ENCODE results near the gene TCF21. TPM values are rescaled to one million over a fixed set of nuclear protein-coding genes. Genes with fewer than 3 reads are reported as not detected.

The TCF21 gene
- total RNA-seq: 10 to 100 TPM; 21.7 to 41.6 TPM
- polyA plus RNA-seq (ENCODE audit: insufficient read length in 6 of 6): 100 to 1,000 TPM; 116 to 220 (median 205) TPM
- long read RNA-seq, donor 1, full-length matches to known transcripts: 218 of 224 reads
- long read RNA-seq, donor 1, partial matches to known transcripts: 0 of 224 reads
- long read RNA-seq, donor 1, other reads (novel, unspliced or antisense): 6 of 224 reads
- long read RNA-seq, donor 2, full-length matches to known transcripts: 157 of 237 reads
- long read RNA-seq, donor 2, partial matches to known transcripts: 80 of 237 reads
- long read RNA-seq, donor 2, other reads (novel, unspliced or antisense): 0 of 237 reads
- long read RNA-seq, donor 3, full-length matches to known transcripts: 118 of 118 reads
- long read RNA-seq, donor 3, partial matches to known transcripts: 0 of 118 reads
- long read RNA-seq, donor 3, other reads (novel, unspliced or antisense): 0 of 118 reads
- long read RNA-seq, donor 4, full-length matches to known transcripts: 39 of 40 reads
- long read RNA-seq, donor 4, partial matches to known transcripts: 0 of 40 reads
- long read RNA-seq, donor 4, other reads (novel, unspliced or antisense): 1 of 40 reads
- long read RNA-seq, donor 5, full-length matches to known transcripts: 177 of 177 reads
- long read RNA-seq, donor 5, partial matches to known transcripts: 0 of 177 reads
- long read RNA-seq, donor 5, other reads (novel, unspliced or antisense): 0 of 177 reads
- long read RNA-seq, donor 6, full-length matches to known transcripts: 120 of 120 reads
- long read RNA-seq, donor 6, partial matches to known transcripts: 0 of 120 reads
- long read RNA-seq, donor 6, other reads (novel, unspliced or antisense): 0 of 120 reads
- long read RNA-seq, donor 7, full-length matches to known transcripts: 43 of 43 reads
- long read RNA-seq, donor 7, partial matches to known transcripts: 0 of 43 reads
- long read RNA-seq, donor 7, other reads (novel, unspliced or antisense): 0 of 43 reads
- long read RNA-seq, donor 8, full-length matches to known transcripts: 89 of 89 reads
- long read RNA-seq, donor 8, partial matches to known transcripts: 0 of 89 reads
- long read RNA-seq, donor 8, other reads (novel, unspliced or antisense): 0 of 89 reads
- long read RNA-seq, donor 9: 0 reads
- long read RNA-seq, donor 10, full-length matches to known transcripts: 48 of 50 reads
- long read RNA-seq, donor 10, partial matches to known transcripts: 0 of 50 reads
- long read RNA-seq, donor 10, other reads (novel, unspliced or antisense): 2 of 50 reads
- long read RNA-seq, donor 11: 0 reads
- long read RNA-seq, donor 12, full-length matches to known transcripts: 102 of 102 reads
- long read RNA-seq, donor 12, partial matches to known transcripts: 0 of 102 reads
- long read RNA-seq, donor 12, other reads (novel, unspliced or antisense): 0 of 102 reads

DNA sequence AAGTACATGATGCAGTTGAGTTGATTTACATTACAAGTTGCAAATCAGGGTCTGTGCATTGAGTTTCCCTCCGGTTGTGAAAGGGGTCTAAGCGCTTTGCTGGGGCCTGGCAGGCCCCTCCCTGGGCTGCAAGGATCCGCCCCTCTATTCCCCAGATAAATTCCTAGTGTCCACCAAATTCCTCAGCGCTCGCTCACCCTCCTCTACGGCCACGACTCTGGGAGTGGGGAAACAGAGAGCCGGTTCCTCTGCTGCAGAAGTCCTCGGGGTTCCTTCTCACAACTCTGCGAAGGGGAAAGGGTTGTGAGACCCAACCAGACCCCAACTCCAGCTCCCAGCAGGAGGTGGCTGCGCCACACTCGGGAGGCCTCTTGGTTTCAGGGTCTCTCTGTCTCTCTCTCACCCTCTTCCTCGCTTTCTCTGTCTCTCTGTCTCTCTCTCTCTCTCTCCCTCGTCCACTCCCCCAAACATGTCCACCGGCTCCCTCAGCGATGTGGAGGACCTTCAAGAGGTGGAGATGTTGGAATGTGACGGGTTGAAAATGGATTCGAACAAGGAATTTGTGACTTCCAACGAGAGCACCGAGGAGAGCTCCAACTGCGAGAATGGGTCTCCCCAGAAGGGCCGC lies at the start of gene TCF21:
Gene TCF21 (plus strand): TSS at position 185 of the 628 bp plus-strand sequence. CDS start 285 bp downstream, at position 470.
- TF ChIP-seq, protein P1, sequence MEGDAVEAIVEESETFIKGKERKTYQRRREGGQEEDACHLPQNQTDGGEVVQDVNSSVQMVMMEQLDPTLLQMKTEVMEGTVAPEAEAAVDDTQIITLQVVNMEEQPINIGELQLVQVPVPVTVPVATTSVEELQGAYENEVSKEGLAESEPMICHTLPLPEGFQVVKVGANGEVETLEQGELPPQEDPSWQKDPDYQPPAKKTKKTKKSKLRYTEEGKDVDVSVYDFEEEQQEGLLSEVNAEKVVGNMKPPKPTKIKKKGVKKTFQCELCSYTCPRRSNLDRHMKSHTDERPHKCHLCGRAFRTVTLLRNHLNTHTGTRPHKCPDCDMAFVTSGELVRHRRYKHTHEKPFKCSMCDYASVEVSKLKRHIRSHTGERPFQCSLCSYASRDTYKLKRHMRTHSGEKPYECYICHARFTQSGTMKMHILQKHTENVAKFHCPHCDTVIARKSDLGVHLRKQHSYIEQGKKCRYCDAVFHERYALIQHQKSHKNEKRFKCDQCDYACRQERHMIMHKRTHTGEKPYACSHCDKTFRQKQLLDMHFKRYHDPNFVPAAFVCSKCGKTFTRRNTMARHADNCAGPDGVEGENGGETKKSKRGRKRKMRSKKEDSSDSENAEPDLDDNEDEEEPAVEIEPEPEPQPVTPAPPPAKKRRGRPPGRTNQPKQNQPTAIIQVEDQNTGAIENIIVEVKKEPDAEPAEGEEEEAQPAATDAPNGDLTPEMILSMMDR (IDR thresholded peaks at IDR 0.05): no peak
- peak within 1 kb of the TSS; percentile 71 to 84 for H3K27ac ChIP-seq
- DNase-seq: peak in 2 of 4 donors; percentile 89 to 94
- H3K36me3 ChIP-seq: no peaks in the 10 kb centered on the region
- peak within 1 kb of the TSS; percentile 23 to 37 for H3K4me3 ChIP-seq
- H3K9me3 ChIP-seq: no peaks in the 10 kb centered on the region
- peaks cover 51 to 100% of the 10 kb centered on the region in 2 donors for H3K27me3 ChIP-seq
- no peaks in the 10 kb centered on the region for H3K4me1 ChIP-seq
- peak; percentile 78 for ATAC-seq
- intact Hi-C loops (cut with DNase I): no loop called here

DNA sequence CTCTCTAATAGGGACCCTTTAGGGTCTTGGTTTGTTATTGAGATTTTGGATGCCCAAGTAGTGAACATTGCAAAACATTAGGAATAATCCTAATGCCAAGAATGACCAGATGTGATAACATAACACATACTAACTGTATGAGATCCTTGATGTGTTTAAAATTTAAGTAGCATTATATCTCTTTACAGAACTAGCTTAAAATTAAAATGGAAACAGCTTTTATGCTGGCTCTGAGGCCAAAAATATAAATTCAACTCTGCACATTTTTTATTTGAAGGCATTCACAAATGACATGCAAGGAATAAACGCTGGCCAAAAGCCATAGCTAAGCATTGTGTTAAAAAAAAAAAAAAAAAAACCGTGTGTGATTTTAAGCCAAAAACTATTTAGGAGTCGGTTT lies 47.7 kb upstream of the TCF21 start:
- Histone ChIP-seq H3K4me1 (no peaks in the 10 kb centered on the region), H3K9me3 (no peaks in the 10 kb centered on the region), H3K4me3 (no peak overlapping the region), H3K27me3 (peaks cover 0 to 21% of the 10 kb centered on the region in 2 donors), H3K36me3 (no peaks in the 10 kb centered on the region), H3K27ac (no peak overlapping the region)
- TF ChIP-seq, protein P1 (IDR thresholded peaks at IDR 0.05): no peak
- intact Hi-C loops (cut with DNase I): no loop called here
- DNase-seq: peak in 1 of 4 donors; percentile 35
- no peak for ATAC-seq

DNA sequence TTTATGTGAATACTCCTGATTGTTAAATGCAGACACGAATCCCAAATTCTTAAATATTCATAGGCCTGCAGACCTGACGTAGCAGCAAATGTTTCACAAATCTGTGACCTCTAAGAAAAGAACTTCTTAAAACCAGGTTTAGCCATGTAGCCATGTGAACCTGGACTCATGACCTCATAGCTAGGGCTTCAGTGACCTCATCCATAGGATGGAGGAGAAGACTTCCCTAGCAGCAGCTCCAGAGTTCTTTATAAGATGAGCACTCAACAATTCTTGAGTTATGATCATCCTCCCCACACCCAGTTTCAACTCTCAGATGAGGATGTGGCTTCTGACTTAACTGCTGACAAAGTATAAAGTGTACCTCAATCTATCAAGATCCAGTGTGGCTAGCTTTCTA lies 45.8 kb upstream of the TCF21 start:
- Histone ChIP-seq H3K4me3 (no peak overlapping the region), H3K4me1 (no peaks in the 10 kb centered on the region), H3K27me3 (peaks cover 0 to 14% of the 10 kb centered on the region in 2 donors), H3K36me3 (no peaks in the 10 kb centered on the region), H3K27ac (no peak overlapping the region), H3K9me3 (no peaks in the 10 kb centered on the region)
- no peak for DNase-seq
- intact Hi-C loops (cut with DNase I): no loop called here
- TF ChIP-seq, protein P1 (IDR thresholded peaks at IDR 0.05): no peak
- ATAC-seq: no peak

DNA sequence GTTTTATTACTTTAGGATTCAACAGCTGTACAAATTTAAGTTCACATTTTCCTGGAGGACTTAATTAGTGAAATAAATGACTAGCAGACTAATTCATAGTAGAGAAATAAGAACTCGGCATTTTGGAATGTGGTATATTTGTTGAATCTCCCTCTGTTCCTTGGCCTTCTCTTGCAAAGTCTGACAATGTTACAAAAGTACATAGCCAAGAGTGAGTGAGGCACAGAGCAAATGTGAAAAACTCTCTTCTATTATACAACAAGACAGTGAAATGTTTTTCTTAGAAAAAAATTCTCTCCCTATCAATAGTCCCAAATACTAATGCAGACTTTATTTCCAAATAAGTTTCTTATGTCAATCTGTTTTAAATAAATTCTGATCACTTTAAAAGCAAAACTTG lies 44.2 kb upstream of the TCF21 start:
- no peak for DNase-seq
- intact Hi-C loops (cut with DNase I): no loop called here
- Histone ChIP-seq H3K27me3 (peaks cover 0 to 4% of the 10 kb centered on the region in 2 donors), H3K9me3 (no peaks in the 10 kb centered on the region), H3K4me3 (no peak overlapping the region), H3K27ac (no peak overlapping the region), H3K36me3 (no peaks in the 10 kb centered on the region), H3K4me1 (no peaks in the 10 kb centered on the region)
- TF ChIP-seq, protein P1 (IDR thresholded peaks at IDR 0.05): no peak
- no peak for ATAC-seq
